Keratinocyte (primary cell): Measurements from ENCODE around the gene WAS. TPM values are rescaled to one million over a fixed set of nuclear protein-coding genes. Genes with fewer than 3 reads are reported as not detected.
"Not testable (repeated sequence)": the region's sequence is repeated elsewhere in the genome, so short reads cannot be mapped to it uniquely, and the experiment has no call there.

Source experiments
- DNase-seq: peaks from one replicate; pipeline ENCODE4 v3.0.0-alpha.2; 2011; ENCODE audit warnings: low read depth, missing footprints, low spot score
- FAIRE-seq: peaks from 2 replicates; lab custom pipeline; 2011; peaks lifted over from hg19 to GRCh38; lab: Jason Lieb, UNC
- H2AFZ ChIP-seq: 2 replicates; pipeline ENCODE4 v1.6.0; 2012; ENCODE audit warnings: low read length, control low read depth, inconsistent platforms; ENCODE audit not compliant: control insufficient read depth
- H3K27ac ChIP-seq: 2 replicates; pipeline ENCODE4 v1.5.1; 2011; ENCODE audit warnings: low read length; ENCODE audit not compliant: control insufficient read depth, insufficient read depth
- H3K27me3 ChIP-seq: 3 replicates; pipeline ENCODE4 v1.6.0; 2011; ENCODE audit warnings: low read length; ENCODE audit not compliant: control insufficient read depth, insufficient read depth; ENCODE audit errors: extremely low read depth
- H3K36me3 ChIP-seq, 2 experiments: 2 replicates in 1 of 2; 3 replicates in 1 of 2; pipeline ENCODE4 v1.5.1; 2011; ENCODE audit warnings: low read length in 2 of 2, mild to moderate bottlenecking in 1 of 2; ENCODE audit not compliant: control insufficient read depth in 2 of 2, insufficient read depth in 2 of 2; ENCODE audit errors: extremely low read depth in 1 of 2
- H3K4me1 ChIP-seq: 3 replicates; pipeline ENCODE4 v1.5.1; 2011; ENCODE audit warnings: low read length; ENCODE audit not compliant: control insufficient read depth, insufficient read depth; ENCODE audit errors: extremely low read depth
- H3K4me2 ChIP-seq: 3 replicates; pipeline ENCODE4 v1.6.0; 2011; ENCODE audit warnings: low read depth, low read length; ENCODE audit not compliant: control insufficient read depth, insufficient read depth; ENCODE audit errors: extremely low read depth
- H3K4me3 ChIP-seq, 3 experiments: fragments of 200-600 bp in 1 of 3; sonication (generic) in 1 of 3; 2 replicates in 2 of 3; 3 replicates in 1 of 3; pipeline ENCODE4 v1.5.1; 2011 to 2016; ENCODE audit warnings: low read length in 3 of 3, mild to moderate bottlenecking in 3 of 3, control low read depth in 2 of 3, inconsistent platforms in 1 of 3, low read depth in 1 of 3, mixed read lengths in 1 of 3, mixed run types in 1 of 3, moderate library complexity in 1 of 3; ENCODE audit not compliant: control insufficient read depth in 2 of 3, insufficient read depth in 2 of 3; ENCODE audit errors: extremely low read depth in 1 of 3
- H3K79me2 ChIP-seq: 2 replicates; pipeline ENCODE4 v1.6.0; 2012; ENCODE audit warnings: low read length; ENCODE audit not compliant: control insufficient read depth, insufficient read depth
- H3K9ac ChIP-seq: 3 replicates; pipeline ENCODE4 v1.6.0; 2011; ENCODE audit warnings: low read length; ENCODE audit not compliant: control insufficient read depth, insufficient read depth; ENCODE audit errors: extremely low read depth
- H3K9me1 ChIP-seq: 3 replicates; pipeline ENCODE4 v1.6.0; 2011; ENCODE audit warnings: low read length; ENCODE audit not compliant: control insufficient read depth, insufficient read depth; ENCODE audit errors: extremely low read depth
- H3K9me3 ChIP-seq: 2 replicates; pipeline ENCODE4 v1.5.1; 2012; ENCODE audit warnings: low read depth, low read length; ENCODE audit not compliant: control insufficient read depth
- H4K20me1 ChIP-seq: 3 replicates; pipeline ENCODE4 v1.6.0; 2011; ENCODE audit warnings: low read length; ENCODE audit not compliant: control insufficient read depth, insufficient read depth; ENCODE audit errors: extremely low read depth
- CTCF ChIP-seq, 3 experiments: IDR thresholded peaks in 1 of 3; conservative IDR thresholded peaks in 1 of 3; optimal IDR thresholded peaks in 1 of 3; 2 replicates in 2 of 3; 3 replicates in 1 of 3; pipeline versions ENCODE3 to v1.5.1; 2011; ENCODE audit warnings: low read length in 3 of 3, mild to moderate bottlenecking in 3 of 3, moderate library complexity in 2 of 3, control low read depth in 1 of 3, inconsistent platforms in 1 of 3; ENCODE audit not compliant: insufficient read depth in 2 of 3; ENCODE audit errors: extremely low read depth in 1 of 3
- EZH2 ChIP-seq: IDR thresholded peaks from one replicate; pipeline ENCODE4 v1.6.1; 2012; ENCODE audit warnings: inconsistent platforms, mild to moderate bottlenecking, low read length, moderate library complexity
- dilution Hi-C: fragments of 300-500 bp; cut with MboI; formaldehyde crosslinking; loops from one replicate; pipeline ENCODE4 v1.7.0; 2020; ENCODE audit warnings: low sequenced_read_pairs; ENCODE audit not compliant: extremely low pct_ligation_motif_present
- polyA plus RNA-seq, 5 experiments: library from polyadenylated mRNA; depleted of rRNA in 3 of 5; stranded (reverse) in 3 of 5; stranded (forward) in 1 of 5; unstranded in 1 of 5; fragments of >200 nt; gene quantifications; 1 replicate in 1 of 5; 2 replicates in 3 of 5; 3 replicates in 1 of 5; pipeline versions ENCODE4 v1.2.1 to v1.2.3, GENCODE V29; 2011 to 2012; ENCODE audit warnings: missing spikeins in 2 of 5, low read depth in 1 of 5, low replicate concordance in 1 of 5

The WAS gene
- polyA plus RNA-seq, 1 donor (not counting 4 experiments of a cell fraction or from before 2014, with no cell fraction given), result 0.07 TPM

GRCh38 chrX:48689208-48689920, 5.8 kb downstream of the WAS start:
- Histone ChIP-seq H4K20me1 (no peaks in the 10 kb centered on the region), H3K9me1 (no peaks in the 10 kb centered on the region), H3K4me1 (no peaks in the 10 kb centered on the region), H3K4me2 (no peak overlapping the region), H3K9me3 (no peaks in the 10 kb centered on the region), H2AFZ (no peak overlapping the region), H3K4me3 (no peak overlapping the region), H3K27me3 (no peaks in the 10 kb centered on the region), H3K36me3 (no peaks in the 10 kb centered on the region), H3K79me2 (no peaks in the 10 kb centered on the region), H3K27ac (no peak overlapping the region), H3K9ac (no peak overlapping the region)
- TF ChIP-seq CTCF (optimal IDR thresholded peaks at IDR 0.05 in 1 of 3, IDR thresholded peaks at IDR 0.05 in 1 of 3, conservative IDR thresholded peaks at IDR 0.05 in 1 of 3; ENCODE audit: extremely low read depth in 1 of 3, insufficient read depth in 2 of 3, low read length in 3 of 3) (no peak), EZH2 (no peak)
- dilution Hi-C loops, result no loop called here
- DNase-seq, result no peak
- FAIRE-seq, result no peak

GRCh38 chrX:48691746-48692145, 8.1 kb downstream of the WAS start:
- H2AFZ ChIP-seq, FAIRE-seq, H4K20me1 ChIP-seq, H3K27ac ChIP-seq, H3K4me1 ChIP-seq, H3K27me3 ChIP-seq, DNase-seq, H3K4me2 ChIP-seq, H3K36me3 ChIP-seq, H3K79me2 ChIP-seq, H3K4me3 ChIP-seq, H3K9me3 ChIP-seq, dilution Hi-C loops, H3K9me1 ChIP-seq, H3K9ac ChIP-seq: not testable (repeated sequence)
